GM18870 (cell line): ENCODE results near the gene PHF20.
"Not testable (repeated sequence)": the region's sequence is repeated elsewhere in the genome, so short reads cannot be mapped to it uniquely, and the experiment has no call there.

ENCODE experiments used
- ATAC-seq: cut with Tn5 transposase; IDR thresholded peaks from one replicate; pipeline ENCODE4 v1.9.1; 2021; ENCODE audit warnings: moderate library complexity; ENCODE audit not compliant: unreplicated experiment

Gene PHF20

GRCh38 chr20:35833241-35833640 is 61.4 kb downstream of the PHF20 start:
- ATAC-seq, result no peak

GRCh38 chr20:35837577-35838195 is 65.9 kb downstream of the PHF20 start:
- no peak for ATAC-seq

- no peak for ATAC-seq
These were observed 66.4 kb downstream of the PHF20 start for GRCh38 chr20:35838205-35838604.

GRCh38 chr20:35839904-35840303 is 68.1 kb downstream of the PHF20 start:
- ATAC-seq, result no peak

GRCh38 chr20:35840421-35840820 is 68.6 kb downstream of the PHF20 start:
- ATAC-seq, result no peak

GRCh38 chr20:35842361-35842760 is 70.5 kb downstream of the PHF20 start:
- no peak for ATAC-seq

GRCh38 chr20:35843894-35844293 is 72.1 kb downstream of the PHF20 start:
- ATAC-seq, result not testable (repeated sequence)

GRCh38 chr20:35845561-35845960 is 73.7 kb downstream of the PHF20 start:
- no peak for ATAC-seq

- no peak for ATAC-seq
These were observed 77.9 kb downstream of the PHF20 start for GRCh38 chr20:35849706-35850105.

- not testable (repeated sequence) for ATAC-seq
These were observed 79.8 kb downstream of the PHF20 start for GRCh38 chr20:35851659-35852058.

GRCh38 chr20:35854713-35855348 is 83.0 kb downstream of the PHF20 start:
- no peak for ATAC-seq

- not testable (repeated sequence) for ATAC-seq
These were observed 83.8 kb downstream of the PHF20 start for GRCh38 chr20:35855641-35856040.

- ATAC-seq, result no peak
These were observed 85.1 kb downstream of the PHF20 start for GRCh38 chr20:35856866-35857265.

- no peak for ATAC-seq
These were observed 94.8 kb downstream of the PHF20 start for GRCh38 chr20:35866418-35867202.

GRCh38 chr20:35870541-35871258 is 98.9 kb downstream of the PHF20 start:
- ATAC-seq, result no peak

- no peak for ATAC-seq
These were observed 99.5 kb downstream of the PHF20 start for GRCh38 chr20:35871259-35871771.

- ATAC-seq, result no peak
These were observed 104.2 kb downstream of the PHF20 start for GRCh38 chr20:35876033-35876320.

GRCh38 chr20:35877611-35878010 is 105.8 kb downstream of the PHF20 start:
- ATAC-seq, result no peak

- no peak for ATAC-seq
These were observed 106.4 kb downstream of the PHF20 start for GRCh38 chr20:35878113-35878625.

- no peak for ATAC-seq
These were observed 109.9 kb downstream of the PHF20 start for GRCh38 chr20:35881676-35882075.
